ENCODE data around the gene FAM20A.

The FAM20A gene

GRCh38 chr17:68562736-68563135 is 38.4 kb downstream of the FAM20A start:
- TF ChIP-seq CTCF (IDR thresholded peaks at IDR 0.05; ENCODE audit: low read depth, low read length) = no peak

DNA sequence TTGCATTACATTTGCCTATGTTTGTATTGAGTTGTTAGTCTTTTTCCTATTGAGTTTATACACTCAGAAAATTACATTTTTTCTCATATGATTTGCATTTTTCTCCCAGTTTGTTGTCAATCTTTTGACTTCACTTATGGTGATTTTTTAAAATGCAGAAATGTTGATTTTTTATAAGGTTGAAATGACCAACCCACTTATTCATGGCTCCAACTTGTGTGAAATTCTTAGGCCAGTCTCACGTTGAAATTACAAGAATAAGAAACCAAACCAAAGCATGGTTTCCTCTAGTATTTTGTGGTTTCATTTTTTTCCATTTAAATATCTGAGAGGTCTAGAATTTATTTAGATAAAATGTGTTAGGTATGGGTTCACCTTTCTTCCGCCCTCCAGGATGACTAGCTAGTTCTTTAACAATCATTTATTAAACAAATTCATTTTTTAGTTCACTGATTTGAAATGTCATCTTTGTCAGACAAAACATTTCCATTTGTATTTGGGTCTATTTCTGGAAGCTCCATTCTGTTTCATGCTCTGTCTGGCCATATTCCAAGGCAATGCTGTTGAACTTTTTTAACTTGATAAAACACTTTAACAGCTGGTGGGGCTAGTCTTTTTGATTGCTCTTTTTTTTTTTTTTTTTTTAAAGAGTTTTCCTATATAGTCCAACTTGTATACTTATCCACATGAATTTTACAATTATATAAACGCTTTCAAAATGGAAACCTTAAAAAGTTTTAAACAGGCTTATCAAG is 40.0 kb downstream of the FAM20A start:
- Histone ChIP-seq H3K4me1 (no peaks in the 10 kb centered on the region), H3K27me3 (peaks cover 11% of the 10 kb centered on the region), H3K36me3 (no peaks in the 10 kb centered on the region), H3K4me3 (ENCODE audit: low read depth, low read length) (no peak overlapping the region), H3K9me3 (no peaks in the 10 kb centered on the region)
- no peak for DNase-seq
- no peak for TF ChIP-seq CTCF (IDR thresholded peaks at IDR 0.05; ENCODE audit: low read depth, low read length)

More at GRCh38 chr17:68562736-68563135, 38.4 kb downstream of the FAM20A start:
- Histone ChIP-seq H3K9me3 (no peaks in the 10 kb centered on the region), H3K27me3 (peaks cover 15% of the 10 kb centered on the region), H3K4me3 (ENCODE audit: low read depth, low read length) (no peak overlapping the region), H3K4me1 (no peaks in the 10 kb centered on the region), H3K36me3 (no peaks in the 10 kb centered on the region)
- no peak for DNase-seq

DNA sequence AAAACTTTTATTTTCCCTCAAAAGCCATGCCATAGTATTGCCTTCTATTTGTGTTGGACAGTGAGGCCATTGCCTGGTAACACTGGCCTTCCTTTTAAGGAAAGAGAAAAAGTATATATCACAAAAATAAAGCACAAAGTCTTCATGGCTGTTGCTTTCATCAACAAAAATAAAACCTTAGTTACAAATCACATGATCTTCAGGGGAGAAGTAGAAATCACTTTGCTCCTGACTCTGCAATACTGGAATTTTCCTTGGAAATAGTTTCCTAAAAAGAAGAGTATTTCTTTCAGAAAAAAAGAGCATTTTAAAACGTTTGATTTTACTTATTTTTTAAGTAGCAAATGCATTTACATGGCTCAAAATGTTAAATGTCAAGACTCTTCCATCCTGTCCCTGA is 41.9 kb downstream of the FAM20A start:
- no peak for DNase-seq
- H3K9me3 ChIP-seq = no peaks in the 10 kb centered on the region
- no peaks in the 10 kb centered on the region for H3K4me1 ChIP-seq
- H3K4me3 ChIP-seq (ENCODE audit: low read depth, low read length) = no peak overlapping the region
- H3K27me3 ChIP-seq = peaks cover 5% of the 10 kb centered on the region; the same call in 1 of the 2 replicates
- TF ChIP-seq CTCF (IDR thresholded peaks at IDR 0.05; ENCODE audit: low read depth, low read length) = no peak
- no peaks in the 10 kb centered on the region for H3K36me3 ChIP-seq

- no peaks in the 10 kb centered on the region for H3K4me1 ChIP-seq
Measured at GRCh38 chr17:68556551-68556950, 44.6 kb downstream of the FAM20A start.

GRCh38 chr17:68544111-68544915 is 56.9 kb downstream of the FAM20A start:
- peaks cover 6% of the 10 kb centered on the region; the same call in 1 of the 2 replicates for H3K36me3 ChIP-seq

More at GRCh38 chr17:68556551-68556950, 44.6 kb downstream of the FAM20A start:
- Histone ChIP-seq H3K4me3 (ENCODE audit: low read depth, low read length) (no peak overlapping the region), H3K9me3 (no peaks in the 10 kb centered on the region), H3K36me3 (no peaks in the 10 kb centered on the region), H3K27me3 (no peaks in the 10 kb centered on the region)
- no peak for DNase-seq
- TF ChIP-seq CTCF (IDR thresholded peaks at IDR 0.05; ENCODE audit: low read depth, low read length) = no peak

More at GRCh38 chr17:68544111-68544915, 56.9 kb downstream of the FAM20A start:
- no peak for DNase-seq
- Histone ChIP-seq H3K27me3 (no peaks in the 10 kb centered on the region), H3K4me1 (no peaks in the 10 kb centered on the region), H3K9me3 (no peaks in the 10 kb centered on the region), H3K4me3 (ENCODE audit: low read depth, low read length) (no peak overlapping the region)
- no peak for TF ChIP-seq CTCF (IDR thresholded peaks at IDR 0.05; ENCODE audit: low read depth, low read length)

All from BE2C (cell line).